PC-9 (cell line): ENCODE data around the gene ISG20. TPM values are rescaled to one million over a fixed set of nuclear protein-coding genes. Genes with fewer than 3 reads are reported as not detected.

Source experiments
- BruUV-seq: library from RNA; stranded (reverse); fragments of 400-500 nt; replicated peaks from 2 replicates; lab custom pipeline; 2021; lab: Mats Ljungman, UMichigan
- CTCF ChIA-PET: fragments of 300-600 bp; sonication (Branson Sonifier 250); formaldehyde crosslinking; loops from one replicate; lab custom pipeline; 2022; ENCODE audit warnings: antibody characterized with exemption; lab: Charles Lee
- POLR2A ChIA-PET: fragments of 300-600 bp; sonication (Branson Sonifier 250); formaldehyde crosslinking; loops from one replicate; lab custom pipeline; 2022; ENCODE audit warnings: antibody characterized with exemption; ENCODE audit not compliant: unreplicated experiment; lab: Charles Lee
- DNase-seq, 2 experiments: peaks; one replicate each; pipeline versions ENCODE4 v3.0.0 to v3.0.0-alpha.2; 2015 to 2022; ENCODE audit warnings: mixed read lengths in 1 of 2
- H2AFZ ChIP-seq: fragments of 200-600 bp; sonication (generic); 2 replicates; pipeline ENCODE4 v1.8.1; 2017; ENCODE audit warnings: antibody characterized with exemption
- H3F3A ChIP-seq: fragments of 200-600 bp; sonication (generic); 2 replicates; pipeline ENCODE4 v1.8.1; 2017; ENCODE audit warnings: antibody characterized with exemption, mild to moderate bottlenecking, low read depth; ENCODE audit not compliant: insufficient read depth
- H3K27ac ChIP-seq: fragments of 200-600 bp; sonication (generic); 2 replicates; pipeline ENCODE4 v1.6.1; 2016; ENCODE audit warnings: mixed run types
- H3K27me3 ChIP-seq: fragments of 200-600 bp; sonication (generic); 2 replicates; pipeline ENCODE4 v1.6.1; 2016; ENCODE audit warnings: low read depth, mixed run types; ENCODE audit not compliant: insufficient read depth
- H3K36me3 ChIP-seq: fragments of 200-600 bp; sonication (generic); 2 replicates; pipeline ENCODE4 v1.6.1; 2016; ENCODE audit warnings: low read depth, mixed run types
- H3K4me1 ChIP-seq: fragments of 200-600 bp; sonication (generic); replicated peaks from 2 replicates; pipeline ENCODE4 v1.6.1; 2016; ENCODE audit warnings: mixed run types; ENCODE audit not compliant: insufficient read depth
- H3K4me2 ChIP-seq: fragments of 200-600 bp; sonication (generic); 2 replicates; pipeline ENCODE4 v1.6.1; 2017; ENCODE audit warnings: mixed run types
- H3K4me3 ChIP-seq: fragments of 200-600 bp; sonication (generic); 2 replicates; pipeline ENCODE4 v1.6.1; 2016; ENCODE audit warnings: mixed run types
- H3K79me2 ChIP-seq: fragments of 200-600 bp; sonication (generic); 2 replicates; pipeline ENCODE4 v1.6.1; 2017; ENCODE audit warnings: low read depth, mixed run types
- H3K9me2 ChIP-seq: fragments of 200-600 bp; sonication (generic); 2 replicates; pipeline ENCODE4 v1.8.1; 2017; ENCODE audit warnings: mild to moderate bottlenecking; ENCODE audit not compliant: insufficient read depth
- H3K9me3 ChIP-seq: fragments of 200-600 bp; sonication (generic); 2 replicates; pipeline ENCODE4 v1.8.1; 2016; ENCODE audit warnings: low read depth; ENCODE audit not compliant: insufficient read depth
- H4K20me1 ChIP-seq: fragments of 200-600 bp; sonication (generic); 2 replicates; pipeline ENCODE4 v1.8.1; 2017; ENCODE audit not compliant: insufficient read depth
- EZH2 ChIP-seq: fragments of 200-600 bp; sonication (generic); IDR thresholded peaks from 2 replicates; pipeline ENCODE4 v1.8.0; 2017; ENCODE audit warnings: antibody characterized with exemption, low read depth
- intact Hi-C: fragments of 100-400 bp; cut with micrococcal nuclease; formaldehyde crosslinking; loops from one replicate; pipeline ENCODE4 v1.10.0; 2022; ENCODE audit not compliant: unreplicated experiment
- total RNA-seq: library from RNA; stranded (reverse); gene quantifications from 2 replicates; pipeline ENCODE4 v1.2.3, GENCODE V29; 2021
- TF ChIP-seq, protein P1 (sequence below): fragments of 200-600 bp; sonication (generic); conservative IDR thresholded peaks from 2 replicates; pipeline ENCODE4 v1.6.1; 2017; ENCODE audit warnings: mixed run types, antibody characterized with exemption, mild to moderate bottlenecking, moderate library complexity

Gene ISG20
- total RNA-seq, 1 experiment from 2014 or later, result 2.5 TPM

DNA sequence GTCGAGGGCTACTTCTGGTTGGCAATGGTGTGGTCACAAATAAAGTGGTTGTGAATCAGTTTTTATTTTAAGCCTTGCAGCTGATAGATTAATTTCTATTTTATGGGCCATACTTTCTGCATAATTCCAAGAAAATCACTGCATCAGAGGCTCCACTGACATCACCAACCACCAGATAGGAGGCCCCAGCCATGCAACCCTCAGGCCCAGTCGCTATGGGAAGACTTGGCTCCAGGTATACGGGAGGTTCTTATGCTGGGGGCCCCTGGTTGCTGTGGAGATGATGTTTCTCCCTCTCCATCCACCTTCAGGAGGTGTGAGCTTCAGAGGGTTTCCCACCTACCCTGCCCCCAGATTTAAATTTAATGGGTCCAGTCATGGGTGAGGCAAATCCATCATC, 57.4 kb downstream of the ISG20 start:
- Histone ChIP-seq H3K4me2 (no peak overlapping the region), H3K79me2 (no peaks in the 10 kb centered on the region), H4K20me1 (no peaks in the 10 kb centered on the region), H3F3A (no peaks in the 10 kb centered on the region), H3K4me3 (no peak overlapping the region), H3K9me3 (no peaks in the 10 kb centered on the region), H3K4me1 (no peaks in the 10 kb centered on the region), H3K27me3 (peaks cover 87% of the 10 kb centered on the region), H2AFZ (no peak overlapping the region), H3K36me3 (no peaks in the 10 kb centered on the region), H3K9me2 (no peaks in the 10 kb centered on the region), H3K27ac (no peak overlapping the region)
- ChIA-PET CTCF (interaction anchor here (0.6 to 0.7 kb wide), 2 partner anchors 100 to 186 kb away, joined by 3 to 8 read pairs; no protein-coding TSS in a partner anchor), POLR2A (interaction anchor here (0.6 kb wide), 1 partner anchor 217 kb away, joined by 3 read pairs; no protein-coding TSS in a partner anchor)
- DNase-seq, result no peak
- intact Hi-C loops, result no loop called here
- no peak for TF ChIP-seq EZH2
- TF ChIP-seq, protein P1, sequence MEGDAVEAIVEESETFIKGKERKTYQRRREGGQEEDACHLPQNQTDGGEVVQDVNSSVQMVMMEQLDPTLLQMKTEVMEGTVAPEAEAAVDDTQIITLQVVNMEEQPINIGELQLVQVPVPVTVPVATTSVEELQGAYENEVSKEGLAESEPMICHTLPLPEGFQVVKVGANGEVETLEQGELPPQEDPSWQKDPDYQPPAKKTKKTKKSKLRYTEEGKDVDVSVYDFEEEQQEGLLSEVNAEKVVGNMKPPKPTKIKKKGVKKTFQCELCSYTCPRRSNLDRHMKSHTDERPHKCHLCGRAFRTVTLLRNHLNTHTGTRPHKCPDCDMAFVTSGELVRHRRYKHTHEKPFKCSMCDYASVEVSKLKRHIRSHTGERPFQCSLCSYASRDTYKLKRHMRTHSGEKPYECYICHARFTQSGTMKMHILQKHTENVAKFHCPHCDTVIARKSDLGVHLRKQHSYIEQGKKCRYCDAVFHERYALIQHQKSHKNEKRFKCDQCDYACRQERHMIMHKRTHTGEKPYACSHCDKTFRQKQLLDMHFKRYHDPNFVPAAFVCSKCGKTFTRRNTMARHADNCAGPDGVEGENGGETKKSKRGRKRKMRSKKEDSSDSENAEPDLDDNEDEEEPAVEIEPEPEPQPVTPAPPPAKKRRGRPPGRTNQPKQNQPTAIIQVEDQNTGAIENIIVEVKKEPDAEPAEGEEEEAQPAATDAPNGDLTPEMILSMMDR, result no peak
- no TSS peak for BruUV-seq

DNA sequence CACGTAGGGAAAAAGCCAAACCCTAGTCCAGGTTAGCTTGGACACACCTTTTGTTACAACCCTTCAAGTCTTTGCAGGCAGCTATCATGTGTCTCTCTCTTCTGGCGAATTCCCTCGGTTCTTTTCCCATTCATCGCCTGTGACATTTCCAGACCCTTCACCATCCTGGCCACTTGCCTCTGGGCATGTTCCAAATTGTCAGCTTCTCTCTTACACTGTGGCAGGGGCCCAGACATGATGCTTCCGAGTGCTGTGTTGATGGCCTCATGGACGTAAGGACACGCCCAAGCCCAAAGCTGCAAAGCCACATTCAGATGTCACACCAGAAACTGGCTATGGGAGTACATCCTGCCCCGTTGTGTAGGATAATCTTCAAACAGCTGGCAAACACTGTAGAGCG, 58.5 kb downstream of the ISG20 start:
- Histone ChIP-seq H3K27ac (no peak overlapping the region), H3K9me2 (no peaks in the 10 kb centered on the region), H3F3A (no peaks in the 10 kb centered on the region), H3K27me3 (peaks cover 83% of the 10 kb centered on the region), H3K36me3 (no peaks in the 10 kb centered on the region), H3K79me2 (no peaks in the 10 kb centered on the region), H3K4me3 (no peak overlapping the region), H3K4me1 (no peaks in the 10 kb centered on the region), H4K20me1 (no peaks in the 10 kb centered on the region), H3K9me3 (no peaks in the 10 kb centered on the region), H2AFZ (no peak overlapping the region), H3K4me2 (no peak overlapping the region)
- TF ChIP-seq EZH2, result no peak
- TF ChIP-seq, protein P1, result no peak
- intact Hi-C loops, result no loop called here
- ChIA-PET POLR2A (no interaction called here), CTCF (no interaction called here)
- no TSS peak for BruUV-seq
- no peak for DNase-seq

DNA sequence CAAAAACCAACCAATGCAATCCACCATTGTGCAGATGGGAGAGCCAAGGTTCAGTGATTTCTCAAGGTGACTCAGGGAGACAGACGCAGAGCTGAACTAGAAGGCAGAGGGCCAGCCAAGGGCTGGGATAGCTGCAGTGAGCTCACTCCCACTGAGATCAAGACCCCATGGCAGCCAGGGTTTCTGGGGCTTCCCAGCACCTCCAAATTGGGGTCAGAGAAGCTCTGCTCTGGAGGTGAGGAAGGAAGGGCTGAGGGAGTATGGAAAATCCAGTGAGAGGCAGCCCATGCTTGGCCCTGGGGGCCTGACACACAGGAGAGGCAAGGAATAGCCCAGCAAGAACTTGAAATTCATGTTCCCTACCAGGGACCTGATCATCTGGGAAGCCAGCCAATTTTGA, 61.0 kb downstream of the ISG20 start:
- CTCF ChIA-PET, result no interaction called here
- H3K4me2 ChIP-seq, result no peak overlapping the region
- H3K36me3 ChIP-seq, result no peaks in the 10 kb centered on the region
- H3F3A ChIP-seq, result no peaks in the 10 kb centered on the region
- H3K4me3 ChIP-seq, result no peak overlapping the region
- no TSS peak for BruUV-seq
- H3K79me2 ChIP-seq, result no peaks in the 10 kb centered on the region
- no peaks in the 10 kb centered on the region for H3K9me2 ChIP-seq
- peaks cover 79% of the 10 kb centered on the region for H3K27me3 ChIP-seq
- no peak overlapping the region for H3K27ac ChIP-seq
- no peaks in the 10 kb centered on the region for H4K20me1 ChIP-seq
- intact Hi-C loops, result loop anchor here (2.0 to 5.0 kb wide), 2 partner anchors 41 to 78 kb away; partner anchors contain the start of gene AEN
- POLR2A ChIA-PET, result no interaction called here
- DNase-seq, result no peak
- no peaks in the 10 kb centered on the region for H3K4me1 ChIP-seq
- TF ChIP-seq, protein P1, result no peak
- TF ChIP-seq EZH2, result no peak
- H3K9me3 ChIP-seq, result no peaks in the 10 kb centered on the region
- H2AFZ ChIP-seq, result no peak overlapping the region
